Breast epithelium (tissue), 3 donors: ENCODE measurements around the gene CDH20.

ENCODE experiments used
- POLR2A ChIP-seq: fragments of 450-650 bp; IDR thresholded peaks from one replicate; pipeline ENCODE4 v1.6.1; 2016; ENCODE audit warnings: antibody characterized with exemption, mild to moderate bottlenecking, moderate library complexity
- POLR2AphosphoS5 ChIP-seq, 3 donors: sonication (generic); formaldehyde crosslinking; IDR thresholded peaks; one replicate each; pipeline ENCODE4 v1.6.1; 2017; ENCODE audit warnings: antibody characterized with exemption in 3 of 3
- TF ChIP-seq, protein P1 (sequence below), 3 donors: fragments of 450-650 bp; IDR thresholded peaks; one replicate each; pipeline ENCODE4 v1.5.1; 2016 to 2017; ENCODE audit warnings: antibody characterized with exemption in 3 of 3, mild to moderate bottlenecking in 3 of 3, moderate library complexity in 3 of 3

DNA sequence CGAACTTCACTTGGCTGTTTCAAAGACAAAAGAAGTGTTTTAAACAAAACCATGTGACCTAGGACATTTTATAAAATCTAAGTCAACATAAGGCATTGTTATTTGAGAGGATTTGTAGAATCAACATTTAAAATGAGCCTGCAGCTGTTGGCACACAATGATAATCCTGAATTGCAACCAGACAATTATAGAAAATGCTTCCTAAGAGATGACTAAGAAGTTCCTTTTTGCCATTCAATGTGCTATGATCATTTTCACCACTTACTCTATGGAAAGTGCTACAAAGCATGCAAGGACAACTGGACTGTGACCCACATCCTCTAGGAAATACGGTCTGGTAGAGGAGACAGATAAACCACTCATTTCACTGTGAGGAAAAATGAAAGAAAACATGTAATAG is 246.4 kb downstream of the CDH20 start:
- TF ChIP-seq, protein P1, sequence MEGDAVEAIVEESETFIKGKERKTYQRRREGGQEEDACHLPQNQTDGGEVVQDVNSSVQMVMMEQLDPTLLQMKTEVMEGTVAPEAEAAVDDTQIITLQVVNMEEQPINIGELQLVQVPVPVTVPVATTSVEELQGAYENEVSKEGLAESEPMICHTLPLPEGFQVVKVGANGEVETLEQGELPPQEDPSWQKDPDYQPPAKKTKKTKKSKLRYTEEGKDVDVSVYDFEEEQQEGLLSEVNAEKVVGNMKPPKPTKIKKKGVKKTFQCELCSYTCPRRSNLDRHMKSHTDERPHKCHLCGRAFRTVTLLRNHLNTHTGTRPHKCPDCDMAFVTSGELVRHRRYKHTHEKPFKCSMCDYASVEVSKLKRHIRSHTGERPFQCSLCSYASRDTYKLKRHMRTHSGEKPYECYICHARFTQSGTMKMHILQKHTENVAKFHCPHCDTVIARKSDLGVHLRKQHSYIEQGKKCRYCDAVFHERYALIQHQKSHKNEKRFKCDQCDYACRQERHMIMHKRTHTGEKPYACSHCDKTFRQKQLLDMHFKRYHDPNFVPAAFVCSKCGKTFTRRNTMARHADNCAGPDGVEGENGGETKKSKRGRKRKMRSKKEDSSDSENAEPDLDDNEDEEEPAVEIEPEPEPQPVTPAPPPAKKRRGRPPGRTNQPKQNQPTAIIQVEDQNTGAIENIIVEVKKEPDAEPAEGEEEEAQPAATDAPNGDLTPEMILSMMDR (IDR thresholded peaks at IDR 0.05): no peak
- TF ChIP-seq POLR2AphosphoS5 (IDR thresholded peaks at IDR 0.05) (no peak), POLR2A (no peak)
